Neural cell (in vitro differentiated cells): ENCODE data around the gene UPK3B. TPM values are rescaled to one million over a fixed set of nuclear protein-coding genes. Genes with fewer than 3 reads are reported as not detected.
"Not testable (repeated sequence)": the region's sequence is repeated elsewhere in the genome, so short reads cannot be mapped to it uniquely, and the experiment has no call there.

Experiments
- H2AFZ ChIP-seq: fragments of 200-600, 300-800 bp; sonication (generic), shearing (Covaris generic); 2 replicates; pipeline ENCODE4 v1.6.0; 2014; ENCODE audit warnings: low read depth, mild to moderate bottlenecking, antibody characterized with exemption, low read length, moderate library complexity
- H3F3A ChIP-seq: fragments of 200-600 bp; shearing (Covaris generic); 2 replicates; pipeline ENCODE4 v1.6.1; 2016; ENCODE audit warnings: mild to moderate bottlenecking, moderate library complexity, mixed read lengths, antibody characterized with exemption, low read length; ENCODE audit not compliant: insufficient read depth, poor library complexity, severe bottlenecking
- H3K27ac ChIP-seq: fragments of 200-600, 300-800 bp; sonication (generic), shearing (Covaris generic); 2 replicates; pipeline ENCODE4 v1.5.1; 2014; ENCODE audit warnings: mild to moderate bottlenecking, low read length, moderate library complexity
- H3K27me3 ChIP-seq: fragments of 300-800, 200-600 bp; sonication (generic), shearing (Covaris generic); 2 replicates; pipeline ENCODE4 v1.6.0; 2014; ENCODE audit warnings: mild to moderate bottlenecking, low read depth, low read length, moderate library complexity; ENCODE audit not compliant: insufficient read depth
- H3K36me3 ChIP-seq: fragments of 300-800, 200-600 bp; sonication (generic), shearing (Covaris generic); 2 replicates; pipeline ENCODE4 v1.5.1; 2014; ENCODE audit warnings: mild to moderate bottlenecking, antibody characterized with exemption, low read length, moderate library complexity; ENCODE audit not compliant: insufficient read depth
- H3K4me2 ChIP-seq: fragments of 300-800, 200-600 bp; sonication (generic), shearing (Covaris generic); 2 replicates; pipeline ENCODE4 v1.6.0; 2014; ENCODE audit warnings: mild to moderate bottlenecking, low read length
- H3K4me3 ChIP-seq: fragments of 300-800, 200-600 bp; sonication (generic), shearing (Covaris generic); 2 replicates; pipeline ENCODE4 v1.5.1; 2014; ENCODE audit warnings: mild to moderate bottlenecking, low read length, moderate library complexity
- H3K79me2 ChIP-seq: fragments of 200-600 bp; shearing (Covaris generic); replicated peaks from 2 replicates; pipeline ENCODE4 v1.6.0; 2014; ENCODE audit warnings: mild to moderate bottlenecking, low read length, moderate library complexity; ENCODE audit not compliant: insufficient read depth
- H3K9ac ChIP-seq: fragments of 300-800, 200-600 bp; sonication (generic), shearing (Covaris generic); 2 replicates; pipeline ENCODE4 v1.6.1; 2016; ENCODE audit warnings: mild to moderate bottlenecking, low read length, mixed read lengths
- H3K9me2 ChIP-seq: fragments of 200-600 bp; shearing (Covaris generic); 2 replicates; pipeline ENCODE4 v1.6.1; 2016; ENCODE audit warnings: mild to moderate bottlenecking, low read length, mixed read lengths; ENCODE audit not compliant: insufficient read depth
- H3K9me3 ChIP-seq: fragments of 200-600, 300-800 bp; sonication (generic), shearing (Covaris generic); 2 replicates; pipeline ENCODE4 v1.6.1; 2016; ENCODE audit warnings: mild to moderate bottlenecking, mixed run types, low read length, moderate library complexity, mixed read lengths
- H4K20me1 ChIP-seq: fragments of 200-600 bp; shearing (Covaris generic); 2 replicates; pipeline ENCODE4 v1.6.1; 2016; ENCODE audit warnings: mild to moderate bottlenecking, mixed run types; ENCODE audit not compliant: insufficient read depth
- EP300 ChIP-seq: fragments of 450-650 bp; conservative IDR thresholded peaks from 2 replicates; pipeline ENCODE4 v1.6.1; 2014; ENCODE audit warnings: antibody characterized with exemption, mild to moderate bottlenecking, moderate library complexity; ENCODE audit not compliant: poor library complexity, severe bottlenecking
- EZH2 ChIP-seq: fragments of 200-600, 300-800 bp; shearing (Covaris generic), sonication (generic); IDR thresholded peaks from 2 replicates; pipeline ENCODE4 v1.6.1; 2014; ENCODE audit warnings: antibody characterized with exemption, low read length, borderline replicate concordance, mild to moderate bottlenecking; ENCODE audit not compliant: insufficient read depth, poor library complexity, severe bottlenecking
- MXI1 ChIP-seq: fragments of 450-650 bp; conservative IDR thresholded peaks from 2 replicates; pipeline ENCODE4 v1.6.1; 2014; ENCODE audit warnings: antibody characterized with exemption, mild to moderate bottlenecking; ENCODE audit not compliant: poor library complexity, severe bottlenecking
- SMC3 ChIP-seq: fragments of 450-650 bp; conservative IDR thresholded peaks from 2 replicates; pipeline ENCODE4 v1.6.1; 2014; ENCODE audit warnings: antibody characterized with exemption, mild to moderate bottlenecking, moderate library complexity; ENCODE audit not compliant: poor library complexity
- TAF1 ChIP-seq: IDR thresholded peaks from 2 replicates; pipeline ENCODE4 v1.6.1; 2012; ENCODE audit warnings: low read depth
- polyA plus RNA-seq: library from polyadenylated mRNA; depleted of rRNA; stranded (reverse); fragments of >200 nt; gene quantifications from 2 replicates; pipeline ENCODE4 v1.2.3, GENCODE V29; 2014
- TF ChIP-seq, protein P1 (sequence below): fragments of 450-650 bp; IDR thresholded peaks from 2 replicates; pipeline ENCODE4 v1.5.1; 2014; ENCODE audit warnings: antibody characterized with exemption, mild to moderate bottlenecking, moderate library complexity; ENCODE audit not compliant: poor library complexity, severe bottlenecking

Gene UPK3B
- polyA plus RNA-seq, 1 donor from 2014 or later, result 0.88 TPM

DNA sequence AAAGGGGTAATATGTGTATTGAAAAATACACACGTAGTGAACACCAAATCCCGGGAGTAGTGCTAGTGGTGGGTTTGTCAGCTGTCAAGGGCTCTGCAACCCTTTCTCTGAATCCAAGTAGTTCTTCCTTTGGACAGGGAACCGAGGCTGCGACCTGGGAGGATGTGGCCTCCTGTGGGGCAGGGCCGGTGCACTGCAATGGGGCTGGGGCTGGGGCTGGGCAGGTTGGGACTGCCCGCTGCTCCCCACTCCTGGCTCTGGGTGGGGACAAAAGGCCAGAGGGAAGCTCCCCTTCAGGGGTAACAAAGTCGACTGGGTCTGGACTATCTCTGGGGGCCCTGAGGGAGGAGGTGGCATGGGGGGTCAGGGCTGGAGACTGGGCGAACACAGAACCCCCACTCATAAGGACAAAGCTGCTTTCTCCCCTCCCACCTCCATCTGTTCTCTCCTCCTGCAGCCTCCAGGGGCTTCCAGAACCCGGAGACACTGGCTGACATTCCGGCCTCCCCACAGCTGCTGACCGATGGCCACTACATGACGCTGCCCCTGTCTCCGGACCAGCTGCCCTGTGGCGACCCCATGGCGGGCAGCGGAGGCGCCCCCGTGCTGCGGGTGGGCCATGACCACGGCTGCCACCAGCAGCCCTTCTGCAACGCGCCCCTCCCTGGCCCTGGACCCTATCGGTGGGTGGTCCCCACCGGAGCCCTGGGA lies 1.0 kb downstream of the UPK3B start:
- H3K27me3 ChIP-seq, H4K20me1 ChIP-seq, H3K4me2 ChIP-seq, H3K79me2 ChIP-seq, H3K36me3 ChIP-seq, H2AFZ ChIP-seq, H3K4me3 ChIP-seq, H3K27ac ChIP-seq, H3F3A ChIP-seq, H3K9me3 ChIP-seq, H3K9ac ChIP-seq, H3K9me2 ChIP-seq: not testable (repeated sequence)

DNA sequence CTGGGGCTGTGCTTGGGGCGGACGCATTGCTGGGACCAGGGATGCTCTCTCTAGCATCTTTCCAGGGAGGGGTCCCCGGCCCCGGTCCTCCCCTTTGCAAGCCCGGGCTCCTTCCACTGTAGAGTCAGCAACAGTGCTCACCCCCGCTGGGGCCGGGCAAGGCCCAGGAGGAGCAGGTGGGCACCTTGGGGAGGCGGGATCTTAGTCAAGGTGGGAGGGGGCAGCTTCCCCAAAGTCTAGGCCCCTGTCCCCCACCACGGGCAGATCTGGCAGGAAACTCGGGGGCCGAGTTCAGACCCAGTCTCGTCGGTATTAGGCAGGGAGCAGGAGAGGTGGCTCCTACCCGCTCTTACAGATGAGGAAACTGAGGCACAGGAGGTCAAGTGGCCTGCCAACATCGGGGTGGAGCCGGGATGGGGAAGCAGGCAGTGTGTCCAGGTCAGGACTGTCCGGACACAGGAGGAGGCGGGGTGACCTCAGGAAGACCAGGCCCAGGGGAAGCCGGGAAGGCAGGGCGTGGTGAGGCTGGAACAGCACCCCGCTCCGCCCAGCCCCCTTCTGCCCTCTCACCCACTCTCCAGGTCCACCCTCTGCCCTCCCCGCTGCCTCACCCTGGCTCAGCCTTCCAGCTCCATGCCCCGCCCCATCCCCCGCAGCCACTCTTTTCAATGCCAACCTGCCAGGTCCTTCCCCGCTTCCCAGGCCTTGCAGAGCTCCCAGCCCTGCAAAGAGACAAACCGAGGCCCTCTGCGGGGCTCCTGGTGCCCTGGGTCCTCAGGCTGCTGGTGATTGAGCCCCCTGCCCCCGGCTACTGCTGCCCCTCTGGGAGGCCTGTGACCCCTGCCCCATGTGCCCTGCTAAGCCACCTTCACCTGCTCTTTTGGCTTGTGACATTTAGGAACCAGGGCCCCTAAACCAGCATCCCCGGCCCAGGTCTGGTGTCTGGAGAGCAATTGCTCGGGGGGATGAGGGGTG lies 1.8 kb downstream of the UPK3B start:
- H3K4me3 ChIP-seq, H3K4me2 ChIP-seq, H3K79me2 ChIP-seq, H3K9me3 ChIP-seq, H3K9ac ChIP-seq, H2AFZ ChIP-seq, H4K20me1 ChIP-seq, H3K9me2 ChIP-seq, H3K27me3 ChIP-seq, H3F3A ChIP-seq, H3K27ac ChIP-seq, H3K36me3 ChIP-seq: not testable (repeated sequence)

DNA sequence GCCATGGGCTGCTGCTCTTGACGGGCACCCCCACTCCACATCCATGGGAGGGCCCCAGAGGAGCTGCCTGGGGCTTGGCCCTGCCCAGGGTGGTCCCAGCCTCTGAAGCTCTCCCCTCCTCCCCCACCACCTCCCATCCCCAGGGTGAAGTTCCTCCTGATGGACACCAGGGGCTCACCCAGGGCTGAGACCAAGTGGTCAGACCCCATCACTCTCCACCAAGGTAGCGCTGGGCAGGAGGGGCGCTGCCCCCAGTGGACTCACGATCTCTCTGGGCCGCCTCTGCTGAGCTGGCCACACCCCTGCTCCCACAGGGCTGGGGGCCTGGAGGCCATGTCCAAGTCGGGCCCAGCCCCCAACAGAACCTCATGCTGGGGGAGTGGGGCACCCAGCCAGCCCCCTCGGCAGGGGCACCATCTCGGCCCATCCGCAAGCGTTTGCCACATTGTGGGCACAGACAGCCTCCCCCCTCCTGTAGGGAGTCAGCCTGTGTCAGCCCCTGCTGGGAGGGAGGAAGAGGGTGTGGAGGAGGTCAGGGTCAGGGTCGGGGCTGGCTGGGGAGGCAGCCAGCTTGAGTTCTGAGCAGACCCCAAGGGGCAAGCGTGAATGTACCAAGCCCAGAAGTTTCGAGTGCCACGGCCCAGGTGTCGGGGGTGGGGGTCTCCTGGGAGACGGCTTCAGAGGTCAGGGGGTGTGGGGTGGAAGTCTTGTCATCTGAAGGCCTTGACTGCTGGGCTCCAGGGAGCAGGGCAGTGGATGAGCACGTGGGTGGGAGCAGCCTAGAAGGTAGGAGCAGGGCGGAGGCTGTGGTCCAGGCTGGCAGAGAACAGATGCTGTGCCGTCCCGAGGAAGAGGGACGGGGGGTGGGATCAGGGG lies 2.8 kb downstream of the UPK3B start:
- Histone ChIP-seq H3K9ac (no peak overlapping the region), H3K9me3 (no peaks in the 10 kb centered on the region), H4K20me1 (no peaks in the 10 kb centered on the region), H3K27me3 (no peaks in the 10 kb centered on the region), H3K27ac (no peak overlapping the region), H3K79me2 (no peaks in the 10 kb centered on the region), H3K36me3 (no peaks in the 10 kb centered on the region), H2AFZ (no peak overlapping the region), H3K9me2 (no peaks in the 10 kb centered on the region), H3K4me2 (no peak overlapping the region), H3F3A (no peaks in the 10 kb centered on the region), H3K4me3 (no peak overlapping the region)
- TF ChIP-seq EZH2, result no peak
- TF ChIP-seq TAF1, result no peak
- no peak for TF ChIP-seq SMC3
- no peak for TF ChIP-seq MXI1
- TF ChIP-seq, protein P1, sequence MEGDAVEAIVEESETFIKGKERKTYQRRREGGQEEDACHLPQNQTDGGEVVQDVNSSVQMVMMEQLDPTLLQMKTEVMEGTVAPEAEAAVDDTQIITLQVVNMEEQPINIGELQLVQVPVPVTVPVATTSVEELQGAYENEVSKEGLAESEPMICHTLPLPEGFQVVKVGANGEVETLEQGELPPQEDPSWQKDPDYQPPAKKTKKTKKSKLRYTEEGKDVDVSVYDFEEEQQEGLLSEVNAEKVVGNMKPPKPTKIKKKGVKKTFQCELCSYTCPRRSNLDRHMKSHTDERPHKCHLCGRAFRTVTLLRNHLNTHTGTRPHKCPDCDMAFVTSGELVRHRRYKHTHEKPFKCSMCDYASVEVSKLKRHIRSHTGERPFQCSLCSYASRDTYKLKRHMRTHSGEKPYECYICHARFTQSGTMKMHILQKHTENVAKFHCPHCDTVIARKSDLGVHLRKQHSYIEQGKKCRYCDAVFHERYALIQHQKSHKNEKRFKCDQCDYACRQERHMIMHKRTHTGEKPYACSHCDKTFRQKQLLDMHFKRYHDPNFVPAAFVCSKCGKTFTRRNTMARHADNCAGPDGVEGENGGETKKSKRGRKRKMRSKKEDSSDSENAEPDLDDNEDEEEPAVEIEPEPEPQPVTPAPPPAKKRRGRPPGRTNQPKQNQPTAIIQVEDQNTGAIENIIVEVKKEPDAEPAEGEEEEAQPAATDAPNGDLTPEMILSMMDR, result no peak
- no peak for TF ChIP-seq EP300
